Sigmoid colon (tissue), 4 donors: ENCODE measurements around the gene ARG2.

Experiments used
- CTCF ChIP-seq, 4 experiments: fragments of 450-650 bp in 3 of 4; fragments of 200-600 bp in 1 of 4; IDR thresholded peaks; one replicate each; pipeline ENCODE4 v1.5.1; 2016 to 2019; ENCODE audit warnings: antibody characterized with exemption in 4 of 4, mild to moderate bottlenecking in 3 of 4, moderate library complexity in 2 of 4
- EP300 ChIP-seq, 4 donors: sonication (generic); formaldehyde crosslinking; IDR thresholded peaks; one replicate each; pipeline ENCODE4 v1.6.1; 2017; ENCODE audit warnings: antibody characterized with exemption in 4 of 4
- POLR2A ChIP-seq, 2 donors: fragments of 450-650 bp; IDR thresholded peaks; one replicate each; pipeline ENCODE4 v1.6.1; 2016; ENCODE audit warnings: antibody characterized with exemption in 2 of 2, mild to moderate bottlenecking in 2 of 2, moderate library complexity in 2 of 2
- POLR2AphosphoS5 ChIP-seq, 4 donors: sonication (generic); formaldehyde crosslinking; IDR thresholded peaks; one replicate each; pipeline ENCODE4 v1.6.1; 2017; ENCODE audit warnings: antibody characterized with exemption in 4 of 4

DNA sequence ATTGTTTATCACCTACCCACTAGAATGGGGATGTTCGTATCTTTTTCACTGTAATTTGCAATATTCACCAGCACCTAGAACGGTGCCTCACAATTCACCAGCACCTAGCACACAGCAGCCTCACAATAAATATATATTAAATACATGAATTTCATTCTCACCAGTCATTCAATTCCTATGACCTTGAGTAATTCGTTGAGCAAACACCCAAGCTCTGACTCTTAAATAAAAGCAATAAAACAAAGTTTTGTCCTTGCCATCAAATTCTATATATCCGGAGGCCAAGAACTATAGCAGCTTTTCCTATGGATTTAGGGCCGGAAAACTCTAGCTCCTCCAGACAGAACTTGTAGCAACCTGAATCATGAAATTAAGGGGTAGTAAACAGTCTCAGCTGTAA, 53.7 kb downstream of the ARG2 start:
- TF ChIP-seq CTCF (IDR thresholded peaks at IDR 0.05) (no peak), EP300 (IDR thresholded peaks at IDR 0.05) (no peak), POLR2A (IDR thresholded peaks at IDR 0.05) (no peak), POLR2AphosphoS5 (IDR thresholded peaks at IDR 0.05) (no peak)
